RWPE2 (cell line): Measurements from ENCODE around the gene PHB1.
"Not testable (repeated sequence)": the region's sequence is repeated elsewhere in the genome, so short reads cannot be mapped to it uniquely, and the experiment has no call there.

Experiments
- ATAC-seq: fragments of 200-7000 bp; cut with Tn5 transposase; 3 replicates; pipeline ENCODE4 v1.9.1; 2021; ENCODE audit warnings: low read depth
- DNase-seq: peaks from one replicate; pipeline ENCODE4 v3.0.0-alpha.2; 2020; ENCODE audit warnings: low spot score
- H3K27ac ChIP-seq: fragments of 450-650 bp; 2 replicates; pipeline ENCODE4 v1.5.1; 2017; ENCODE audit warnings: mild to moderate bottlenecking; ENCODE audit not compliant: poor library complexity, severe bottlenecking
- H3K27me3 ChIP-seq: fragments of 250-450 bp; sonication (Bioruptor Pico); 2 replicates; pipeline ENCODE4 v1.5.1; 2021; ENCODE audit warnings: mild to moderate bottlenecking, moderate library complexity; ENCODE audit not compliant: insufficient read depth, poor library complexity, severe bottlenecking
- H3K36me3 ChIP-seq: fragments of 250-450 bp; sonication (Bioruptor Pico); 2 replicates; pipeline ENCODE4 v1.5.1; 2020; ENCODE audit warnings: low read depth, mild to moderate bottlenecking, moderate library complexity
- H3K4me1 ChIP-seq: fragments of 250-450 bp; sonication (Bioruptor Pico); 2 replicates; pipeline ENCODE4 v1.5.1; 2021; ENCODE audit warnings: mild to moderate bottlenecking, moderate library complexity; ENCODE audit not compliant: insufficient read depth, poor library complexity, severe bottlenecking
- H3K4me3 ChIP-seq: fragments of 250-450 bp; sonication (Bioruptor Pico); 2 replicates; pipeline ENCODE4 v1.5.1; 2021; ENCODE audit warnings: mild to moderate bottlenecking, moderate library complexity; ENCODE audit not compliant: severe bottlenecking
- H3K9me3 ChIP-seq: fragments of 250-450 bp; sonication (Bioruptor Pico); 2 replicates; pipeline ENCODE4 v1.5.1; 2021; ENCODE audit warnings: mild to moderate bottlenecking, moderate library complexity; ENCODE audit not compliant: severe bottlenecking
- TF ChIP-seq, protein P1 (sequence below): fragments of 450-650 bp; IDR thresholded peaks from one replicate; pipeline ENCODE4 v1.5.1; 2017; ENCODE audit warnings: mild to moderate bottlenecking, moderate library complexity; ENCODE audit not compliant: poor library complexity, severe bottlenecking

PHB1 gene

GRCh38 chr17:49399995-49400394, 14.7 kb downstream of the PHB1 start:
- peaks cover 16% of the 10 kb centered on the region for H3K36me3 ChIP-seq
- no peaks in the 10 kb centered on the region for H3K9me3 ChIP-seq
- H3K27me3 ChIP-seq = no peaks in the 10 kb centered on the region
- no peak for DNase-seq
- no peak overlapping the region for H3K4me3 ChIP-seq
- no peak for ATAC-seq
- TF ChIP-seq, protein P1, sequence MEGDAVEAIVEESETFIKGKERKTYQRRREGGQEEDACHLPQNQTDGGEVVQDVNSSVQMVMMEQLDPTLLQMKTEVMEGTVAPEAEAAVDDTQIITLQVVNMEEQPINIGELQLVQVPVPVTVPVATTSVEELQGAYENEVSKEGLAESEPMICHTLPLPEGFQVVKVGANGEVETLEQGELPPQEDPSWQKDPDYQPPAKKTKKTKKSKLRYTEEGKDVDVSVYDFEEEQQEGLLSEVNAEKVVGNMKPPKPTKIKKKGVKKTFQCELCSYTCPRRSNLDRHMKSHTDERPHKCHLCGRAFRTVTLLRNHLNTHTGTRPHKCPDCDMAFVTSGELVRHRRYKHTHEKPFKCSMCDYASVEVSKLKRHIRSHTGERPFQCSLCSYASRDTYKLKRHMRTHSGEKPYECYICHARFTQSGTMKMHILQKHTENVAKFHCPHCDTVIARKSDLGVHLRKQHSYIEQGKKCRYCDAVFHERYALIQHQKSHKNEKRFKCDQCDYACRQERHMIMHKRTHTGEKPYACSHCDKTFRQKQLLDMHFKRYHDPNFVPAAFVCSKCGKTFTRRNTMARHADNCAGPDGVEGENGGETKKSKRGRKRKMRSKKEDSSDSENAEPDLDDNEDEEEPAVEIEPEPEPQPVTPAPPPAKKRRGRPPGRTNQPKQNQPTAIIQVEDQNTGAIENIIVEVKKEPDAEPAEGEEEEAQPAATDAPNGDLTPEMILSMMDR = no peak
- H3K4me1 ChIP-seq = no peaks in the 10 kb centered on the region
- no peak overlapping the region for H3K27ac ChIP-seq

DNA sequence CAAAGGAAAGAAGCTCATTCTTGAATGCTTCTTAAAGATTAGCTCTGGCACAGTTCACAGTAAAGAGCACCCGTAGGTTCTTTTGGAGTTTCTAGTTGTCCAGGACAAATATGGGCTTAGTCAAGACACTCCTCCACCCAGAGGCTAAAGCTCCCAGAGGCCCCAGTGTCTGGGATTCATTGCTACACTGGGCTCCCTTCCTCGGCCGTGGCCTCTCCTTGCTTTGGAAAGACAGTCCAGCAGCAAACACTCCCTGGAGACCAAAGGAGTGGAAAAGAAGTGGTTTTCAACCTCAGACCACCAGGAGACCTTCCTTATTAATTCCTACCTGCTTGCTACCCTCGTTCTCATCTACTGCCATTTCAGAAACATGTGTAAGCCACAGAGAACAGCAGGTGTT, 17.1 kb downstream of the PHB1 start:
- DNase-seq (no peak), ATAC-seq (no peak)
- no peak overlapping the region for H3K27ac ChIP-seq
- TF ChIP-seq, protein P1 = no peak
- H3K9me3 ChIP-seq = no peaks in the 10 kb centered on the region
- H3K36me3 ChIP-seq = no peaks in the 10 kb centered on the region
- H3K27me3 ChIP-seq = no peaks in the 10 kb centered on the region
- no peak overlapping the region for H3K4me3 ChIP-seq
- H3K4me1 ChIP-seq = no peaks in the 10 kb centered on the region

DNA sequence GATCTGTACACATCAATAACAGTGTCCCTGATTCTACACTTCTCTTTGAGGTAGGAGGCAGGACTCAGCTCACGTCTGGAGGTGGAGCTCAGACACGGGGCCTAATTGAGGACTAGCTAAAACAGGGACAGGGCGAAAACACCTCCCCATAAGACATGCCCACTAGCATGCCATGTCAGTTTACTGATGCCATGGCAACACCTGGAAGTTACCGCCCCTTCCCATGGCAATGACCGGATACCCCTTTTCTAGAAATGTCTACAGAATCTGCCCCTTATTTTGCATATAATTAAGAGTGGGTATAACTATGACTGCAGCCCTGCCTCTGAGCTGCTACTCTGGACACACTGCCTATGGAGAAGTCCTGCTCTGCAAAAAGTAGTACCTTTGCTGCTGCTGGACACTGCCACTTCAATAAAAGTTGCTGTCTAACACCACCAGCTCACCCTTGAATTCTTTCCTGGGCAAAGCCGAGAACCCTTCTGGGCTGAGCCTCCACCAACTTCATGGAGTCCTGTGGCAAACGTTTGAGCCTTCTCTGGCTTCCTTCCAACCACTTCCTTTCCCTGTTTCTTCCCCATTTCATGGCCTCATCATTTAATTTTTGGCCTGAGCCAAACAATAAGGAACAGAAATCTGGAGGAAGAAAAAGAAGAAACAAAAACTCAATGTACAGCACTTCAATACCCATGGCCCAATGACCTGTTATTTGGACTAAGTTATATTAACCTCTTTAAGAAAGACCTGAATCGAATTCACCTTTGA, 21.0 kb downstream of the PHB1 start:
- no peaks in the 10 kb centered on the region for H3K36me3 ChIP-seq
- TF ChIP-seq, protein P1 = no peak
- no peak overlapping the region for H3K27ac ChIP-seq
- H3K27me3 ChIP-seq = no peaks in the 10 kb centered on the region
- DNase-seq (no peak), ATAC-seq (no peak)
- no peak overlapping the region for H3K4me3 ChIP-seq
- H3K9me3 ChIP-seq = no peaks in the 10 kb centered on the region
- no peaks in the 10 kb centered on the region for H3K4me1 ChIP-seq

GRCh38 chr17:49390548-49391324, 23.9 kb downstream of the PHB1 start:
- TF ChIP-seq, protein P1 = no peak
- Histone ChIP-seq H3K27me3 (no peaks in the 10 kb centered on the region), H3K9me3 (no peaks in the 10 kb centered on the region), H3K4me1 (no peaks in the 10 kb centered on the region), H3K27ac (no peak overlapping the region), H3K36me3 (no peaks in the 10 kb centered on the region), H3K4me3 (no peak overlapping the region)
- ATAC-seq (no peak), DNase-seq (no peak)

DNA sequence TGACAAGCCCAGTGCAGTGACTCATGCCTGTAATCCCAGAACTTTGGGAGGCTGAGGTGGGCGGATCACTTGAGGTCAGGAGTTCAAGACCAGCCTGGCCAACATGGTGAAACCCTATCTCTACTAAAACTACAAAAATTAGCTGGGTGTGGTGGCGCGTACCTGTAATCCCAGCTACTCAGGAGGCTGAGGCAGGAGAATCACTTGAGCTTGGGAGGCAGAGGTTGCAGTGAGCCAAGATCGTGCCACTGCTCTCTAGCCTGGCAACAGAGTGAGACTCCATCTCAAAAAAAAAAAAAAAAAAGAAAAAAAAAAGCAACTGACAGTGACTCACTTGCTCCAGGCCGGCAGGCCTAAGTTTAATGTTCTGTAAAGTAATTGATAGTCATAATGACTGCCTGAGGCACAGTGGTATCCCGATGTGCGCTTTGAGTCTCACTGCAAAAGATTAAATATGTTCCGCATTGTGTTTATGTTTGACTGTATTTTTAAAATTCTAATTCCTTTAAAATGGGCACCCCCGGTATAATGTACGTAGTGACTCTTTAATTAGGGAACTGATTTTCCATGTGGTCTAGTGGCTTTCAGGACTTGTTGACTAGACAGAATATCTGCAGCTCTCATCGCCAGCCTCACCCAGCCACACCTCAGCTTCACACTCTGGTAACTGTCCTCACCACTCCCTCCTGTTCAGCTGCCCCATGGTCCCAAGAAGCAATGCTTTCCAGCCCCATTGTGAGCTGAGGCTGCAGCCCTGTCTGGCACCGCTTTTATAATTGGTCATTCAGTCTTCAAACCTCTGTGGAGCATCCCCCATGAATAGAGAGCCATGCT, 25.0 kb downstream of the PHB1 start:
- not testable (repeated sequence) for H3K27ac ChIP-seq, H3K27me3 ChIP-seq, H3K36me3 ChIP-seq, H3K9me3 ChIP-seq, H3K4me3 ChIP-seq, DNase-seq, ATAC-seq, H3K4me1 ChIP-seq
